Stimulated activated naive CD4-positive, alpha-beta T cell (primary cell): ENCODE results near the gene GALNT11.
"Not testable (repeated sequence)": the region's sequence is repeated elsewhere in the genome, so short reads cannot be mapped to it uniquely, and the experiment has no call there.

Experiments
- DNase-seq, 6 experiments: peaks; one replicate each; lab custom pipeline; 2025; lab: John Stamatoyannopoulos, UW

GALNT11 gene

DNA sequence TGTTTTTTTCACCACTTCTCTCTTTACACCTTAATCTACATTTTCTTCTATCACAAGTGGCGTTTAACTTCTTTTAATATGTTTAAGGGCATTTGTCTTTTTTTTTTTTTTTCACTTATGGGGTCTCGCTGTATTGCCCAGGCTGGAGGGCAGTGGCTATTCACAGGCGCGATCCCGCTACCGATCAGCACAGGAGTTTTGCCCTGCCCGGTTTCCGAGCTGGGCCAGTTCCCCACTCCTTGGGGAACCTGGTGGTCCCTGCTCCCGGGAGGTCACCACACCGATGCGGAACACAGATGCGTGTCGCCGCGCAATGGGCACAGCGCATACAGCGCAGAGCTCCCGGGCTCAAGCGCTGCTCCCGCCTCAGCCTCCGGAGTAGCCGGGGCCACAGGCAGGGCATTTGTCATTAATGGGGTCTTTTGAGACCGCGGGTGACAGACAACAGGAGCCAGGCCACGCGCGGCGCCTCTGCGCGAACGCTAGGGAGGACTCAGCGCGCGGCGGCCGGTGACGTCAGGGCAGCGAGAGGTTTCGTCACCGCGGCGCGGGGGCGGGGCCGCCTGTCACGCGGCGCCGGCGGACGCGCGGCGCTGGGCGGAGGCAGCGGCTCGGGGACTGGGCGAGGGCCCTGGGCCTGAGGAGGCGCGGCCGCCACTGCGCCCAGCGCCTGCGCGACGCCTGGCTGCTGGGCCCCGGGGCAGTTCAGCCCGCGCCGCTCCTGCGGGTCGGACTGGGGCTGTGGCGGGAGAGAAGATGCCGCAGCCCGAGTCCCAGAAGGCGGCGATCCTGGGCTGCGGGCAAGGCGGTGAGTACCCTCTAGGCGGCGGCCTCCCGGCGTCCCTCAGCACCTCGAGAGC is at the start of gene GALNT11:
Gene GALNT11, plus strand, starts transcription at position 598 of the 860 bp plus-strand sequence. CDS start 68,554 bp downstream, outside the sequence.
- DNase-seq, result peak; percentile 78 to 92 (median 81)

DNA sequence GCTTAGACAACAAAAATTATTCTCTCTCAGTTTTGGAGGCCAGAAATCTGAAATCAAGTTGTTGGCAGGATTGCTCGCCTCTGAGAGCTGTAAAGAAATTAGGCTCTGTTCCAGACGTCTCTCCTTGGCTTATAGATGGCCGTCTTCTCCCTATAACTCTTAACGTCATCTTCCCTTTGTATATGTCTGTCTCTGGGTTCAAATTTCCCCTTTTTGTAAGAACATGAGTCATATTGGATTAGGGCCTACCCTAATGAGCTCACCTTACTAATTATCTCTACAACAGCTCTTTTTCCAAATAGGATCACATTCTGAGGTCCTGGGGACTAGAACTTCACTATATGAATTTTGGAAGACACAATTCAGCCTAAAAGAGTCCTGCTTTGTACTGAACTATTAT is 46.9 kb upstream of the GALNT11 start:
- DNase-seq, result no peak

DNA sequence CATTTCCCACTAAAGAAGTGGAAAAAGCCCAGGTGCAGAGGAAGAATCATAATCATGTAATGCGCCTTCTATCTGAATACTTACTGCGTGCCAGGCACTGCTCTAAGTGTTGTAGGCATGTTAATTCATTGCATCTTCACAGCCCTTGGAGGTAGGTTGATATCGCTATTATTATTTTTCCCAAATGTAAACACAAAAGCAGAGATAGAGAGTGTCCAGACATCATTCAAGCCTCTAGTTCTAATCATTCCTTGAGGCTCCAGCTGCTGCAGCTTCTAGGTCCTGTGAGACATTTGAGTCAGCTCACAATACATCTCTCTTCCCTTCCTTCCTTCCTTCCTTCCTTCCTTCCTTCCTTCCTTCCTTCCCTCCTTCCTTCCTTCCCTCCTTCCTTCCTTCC is 44.3 kb upstream of the GALNT11 start:
- DNase-seq, result no peak

DNA sequence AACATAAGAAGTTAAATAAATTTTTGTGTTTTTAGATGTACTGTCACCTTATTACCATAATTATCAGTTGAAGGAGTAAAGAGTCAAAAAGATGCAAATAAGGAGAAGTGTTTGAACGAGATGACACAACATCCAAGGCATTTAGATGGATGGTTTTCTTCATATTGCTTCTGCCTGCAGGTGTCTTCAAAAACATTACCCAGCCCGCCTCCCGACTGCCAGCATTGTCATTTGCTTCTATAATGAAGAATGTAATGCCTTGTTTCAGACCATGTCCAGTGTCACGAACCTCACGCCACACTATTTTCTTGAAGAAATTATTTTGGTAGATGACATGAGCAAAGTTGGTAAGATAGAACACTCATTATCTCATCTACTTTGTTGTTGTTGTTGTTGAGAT is 42.7 kb upstream of the GALNT11 start:
- DNase-seq, result no peak

DNA sequence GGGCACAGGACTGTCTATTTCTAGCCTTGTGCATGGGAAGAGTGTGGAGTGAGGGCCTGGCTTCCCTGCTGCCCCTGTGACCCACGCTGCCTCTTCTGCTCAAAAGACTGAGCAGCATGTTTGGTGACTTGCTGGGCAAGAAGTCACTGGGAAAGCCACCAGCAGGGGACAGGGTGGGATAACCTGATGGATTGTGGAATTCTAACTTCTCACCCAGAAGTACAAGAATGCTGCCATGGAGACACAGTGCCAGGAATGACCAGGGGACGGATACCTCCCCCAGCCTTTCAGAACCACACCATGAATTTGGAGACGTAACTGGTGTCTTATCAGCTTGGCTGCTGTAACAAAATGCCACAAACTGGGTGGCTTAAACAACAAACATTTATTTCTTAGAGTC is 40.9 kb upstream of the GALNT11 start:
- no peak for DNase-seq

DNA sequence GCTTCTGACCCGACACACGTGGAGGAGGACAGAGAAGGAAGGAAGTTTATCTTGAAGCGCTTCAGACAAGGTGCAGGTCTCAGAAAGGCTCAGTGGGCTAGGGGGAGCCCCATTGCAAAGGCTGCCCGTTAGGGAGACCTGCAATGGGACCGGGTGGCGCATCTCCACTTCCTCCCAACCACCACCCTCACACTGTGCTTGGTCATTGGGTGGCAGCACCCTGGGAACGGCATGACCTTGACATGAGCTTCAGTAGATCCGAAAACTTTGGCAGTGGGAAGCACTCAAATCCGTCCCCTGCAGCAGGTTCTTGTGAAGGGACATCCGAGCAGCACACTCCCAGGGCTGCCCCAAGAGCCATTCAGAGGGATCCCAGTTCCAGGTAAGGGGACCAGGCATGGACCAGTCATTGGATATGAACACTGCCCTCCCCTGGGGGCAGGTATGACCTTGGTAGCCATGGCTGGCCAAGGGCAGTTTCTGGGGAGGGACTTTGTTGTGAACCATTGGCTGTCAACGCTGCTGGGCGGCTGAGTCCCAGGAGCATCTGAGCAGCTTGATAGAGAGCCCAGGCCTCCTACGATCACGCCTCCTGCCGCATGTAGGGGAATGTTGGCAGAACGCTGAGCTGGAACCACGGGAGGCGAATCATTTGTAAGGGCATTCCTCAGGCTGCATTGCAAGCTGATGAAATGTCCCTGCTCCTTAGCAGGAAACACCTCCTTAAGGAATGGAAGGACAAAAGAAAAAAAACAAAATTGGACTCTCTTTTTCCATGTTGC is 37.5 kb upstream of the GALNT11 start:
- DNase-seq, result no peak

DNA sequence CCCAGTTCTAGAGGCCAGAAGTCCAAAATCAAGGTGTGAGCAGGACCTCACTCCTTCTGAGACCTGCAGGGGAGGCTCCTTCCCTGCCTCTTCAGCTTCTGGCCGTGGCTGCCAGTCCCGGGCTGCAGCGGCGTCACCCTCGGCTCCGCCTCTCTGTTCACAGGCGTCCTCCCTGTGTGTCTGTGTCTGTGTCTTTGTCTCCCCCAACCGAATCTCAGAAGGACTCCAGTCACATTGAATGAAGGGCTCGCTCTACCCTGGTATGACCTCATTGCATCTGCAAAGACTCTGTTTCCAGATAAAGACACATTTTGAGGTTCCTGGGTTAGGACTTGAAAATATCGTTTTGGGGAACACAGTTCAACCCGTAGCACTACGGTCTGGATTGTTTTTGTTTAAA is 33.1 kb upstream of the GALNT11 start:
- peak; percentile 9 to 46 (median 24) for DNase-seq

DNA sequence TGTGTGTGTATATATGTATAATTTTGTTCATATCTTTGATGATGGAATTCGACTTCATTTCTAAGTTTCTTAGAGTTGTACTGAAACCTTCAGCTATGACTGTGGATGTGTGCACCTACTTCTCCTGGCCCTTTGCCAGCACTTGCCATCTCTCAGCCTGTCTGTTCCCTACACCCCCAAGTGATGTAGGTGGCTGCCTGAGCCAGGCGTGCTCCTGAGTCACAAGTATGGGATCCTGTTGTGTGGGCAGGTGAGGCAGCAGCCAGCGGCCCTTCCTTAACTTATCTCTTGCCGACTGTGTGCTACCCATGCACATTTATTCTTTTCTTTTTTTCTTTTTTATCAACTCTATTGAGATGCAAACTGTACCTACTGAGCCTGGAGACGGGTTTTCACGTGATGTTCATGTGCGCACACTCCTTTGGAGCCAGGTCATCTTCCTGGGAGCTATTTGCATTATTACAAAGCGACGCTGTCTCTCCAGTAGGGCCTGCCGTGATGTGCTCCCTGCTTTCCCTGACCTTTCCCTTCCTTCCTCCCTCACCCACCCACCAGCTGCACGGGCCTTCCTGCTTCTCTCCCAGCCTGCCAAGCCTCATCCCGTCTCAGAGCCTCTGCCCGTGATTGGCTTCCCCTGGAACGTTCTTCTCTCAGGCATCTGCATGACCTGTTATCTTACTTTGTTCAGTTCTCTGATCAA is 31.3 kb upstream of the GALNT11 start:
- no peak for DNase-seq

DNA sequence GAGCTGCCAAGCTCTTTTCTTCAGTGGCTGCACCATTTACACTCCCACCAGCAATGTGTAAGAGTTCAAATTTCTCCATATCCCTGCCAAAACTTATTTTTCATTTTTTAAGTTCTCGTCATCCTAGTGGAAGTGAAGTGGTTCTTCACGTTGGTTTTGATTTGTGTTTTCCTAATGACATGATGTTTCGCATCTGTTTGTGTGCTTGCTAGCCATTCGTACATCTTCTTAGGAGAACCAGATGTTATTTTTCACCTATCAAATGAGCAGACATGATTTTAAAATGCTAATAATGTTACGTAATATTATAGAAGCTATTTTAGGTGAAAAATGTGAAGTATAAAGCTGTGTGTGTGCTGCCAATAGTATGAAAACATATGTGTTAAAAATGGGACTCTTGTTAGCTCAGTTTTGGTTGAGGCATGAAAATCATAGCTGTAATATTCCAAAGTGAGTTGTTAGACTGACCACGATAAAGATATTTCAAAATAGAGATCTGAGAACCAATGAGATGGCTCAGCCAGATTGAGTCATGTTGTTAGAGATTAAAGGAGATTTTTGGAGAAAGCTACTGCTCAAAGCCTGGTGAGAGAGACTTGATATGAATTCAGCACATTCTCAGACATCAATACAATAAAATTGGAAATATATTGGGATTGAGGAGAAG is 25.9 kb upstream of the GALNT11 start:
- no peak for DNase-seq

DNA sequence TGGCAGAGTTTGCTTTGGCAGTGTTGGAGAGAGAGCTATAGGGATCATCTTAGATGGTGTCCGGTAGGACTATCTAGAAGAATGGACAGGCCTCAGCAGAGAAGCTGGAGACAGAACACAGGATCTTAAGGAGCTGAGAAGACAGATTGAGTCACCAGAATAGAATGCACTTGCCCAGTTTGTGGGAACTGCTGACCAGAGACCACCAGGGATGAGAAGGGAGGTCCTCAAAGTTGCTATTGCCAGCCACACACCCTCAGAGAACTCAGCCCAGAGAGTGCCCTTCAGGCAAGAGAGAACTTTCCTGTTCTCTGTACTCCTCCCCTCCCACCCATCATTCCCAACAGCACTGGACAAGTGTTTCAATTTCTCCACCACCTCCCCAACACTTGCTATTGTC is 25.3 kb upstream of the GALNT11 start:
- DNase-seq, result no peak

DNA sequence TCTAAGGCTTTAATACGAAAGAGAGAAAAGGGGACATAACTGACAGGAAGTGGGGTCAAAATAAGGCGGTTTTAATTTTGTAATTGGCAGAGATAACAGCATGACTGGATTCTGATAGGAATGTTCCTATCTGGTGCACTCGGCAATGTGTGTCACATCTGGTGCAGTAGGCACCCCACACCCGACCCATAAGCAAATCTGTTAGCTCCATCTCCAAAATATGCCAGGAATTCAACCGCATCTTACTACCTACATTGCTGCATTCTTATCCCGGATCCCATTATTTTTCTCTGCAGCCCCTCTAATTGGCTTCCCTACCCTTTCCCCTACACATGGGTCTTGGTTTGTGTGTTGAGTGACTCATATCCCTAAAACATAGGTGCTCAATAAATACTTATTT is 19.1 kb upstream of the GALNT11 start:
- DNase-seq, result no peak

DNA sequence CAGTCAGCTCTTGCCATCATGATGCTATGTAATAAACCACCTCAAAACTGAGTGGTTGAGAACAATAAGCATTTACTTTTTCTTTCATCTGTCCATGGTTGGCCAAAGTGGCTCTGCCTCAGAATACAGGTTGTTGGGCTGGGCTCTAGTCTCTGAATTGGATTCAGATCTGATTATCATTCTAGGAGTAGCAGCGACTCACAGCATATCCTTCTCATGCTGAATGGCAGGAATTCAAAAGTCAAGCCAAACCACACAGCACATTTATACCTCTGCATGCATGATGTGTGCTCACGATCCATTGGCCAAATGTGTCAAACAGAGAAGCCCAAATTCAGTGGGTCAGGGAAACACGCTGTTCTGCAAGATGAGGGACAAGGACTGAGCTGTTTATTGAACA is 13.6 kb upstream of the GALNT11 start:
- no peak for DNase-seq

DNA sequence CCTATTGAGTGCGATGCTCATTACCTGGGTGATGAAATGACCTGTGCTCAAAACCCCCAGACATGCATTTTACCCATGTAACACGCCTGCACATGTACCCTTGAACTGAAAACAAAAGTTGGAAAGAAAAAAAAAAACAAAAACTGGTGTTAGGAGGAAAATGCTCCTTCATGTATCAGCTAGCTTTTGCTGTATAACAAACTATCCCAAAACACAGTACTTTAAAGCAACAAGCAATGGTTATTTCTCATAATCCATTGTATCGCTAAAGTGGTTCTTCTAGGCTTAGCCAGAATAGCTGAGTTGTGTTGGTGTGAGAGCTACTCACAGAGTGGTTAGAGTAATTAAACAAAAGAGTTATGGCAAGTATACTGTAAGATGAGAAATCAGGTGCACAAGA is 12.2 kb upstream of the GALNT11 start:
- no peak for DNase-seq

DNA sequence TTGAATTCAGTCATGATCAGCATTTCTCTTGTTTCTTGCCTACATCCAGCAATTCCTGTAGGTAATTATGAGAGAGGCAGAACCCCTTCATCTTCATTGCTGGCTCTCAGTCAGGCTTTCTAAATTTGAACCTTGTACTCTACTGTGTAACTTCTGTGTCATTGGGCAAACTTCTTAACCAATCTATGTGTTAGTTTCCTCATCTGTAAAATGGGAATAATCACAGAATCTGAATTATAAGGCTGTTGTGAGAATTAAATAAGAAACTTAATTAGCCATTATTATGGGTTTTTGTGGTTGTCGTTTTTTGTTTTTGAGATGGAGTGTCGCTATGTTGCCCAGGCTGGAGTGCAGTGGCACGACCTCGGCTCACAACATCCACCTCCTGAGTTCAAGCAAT is 11.5 kb upstream of the GALNT11 start:
- no peak for DNase-seq

DNA sequence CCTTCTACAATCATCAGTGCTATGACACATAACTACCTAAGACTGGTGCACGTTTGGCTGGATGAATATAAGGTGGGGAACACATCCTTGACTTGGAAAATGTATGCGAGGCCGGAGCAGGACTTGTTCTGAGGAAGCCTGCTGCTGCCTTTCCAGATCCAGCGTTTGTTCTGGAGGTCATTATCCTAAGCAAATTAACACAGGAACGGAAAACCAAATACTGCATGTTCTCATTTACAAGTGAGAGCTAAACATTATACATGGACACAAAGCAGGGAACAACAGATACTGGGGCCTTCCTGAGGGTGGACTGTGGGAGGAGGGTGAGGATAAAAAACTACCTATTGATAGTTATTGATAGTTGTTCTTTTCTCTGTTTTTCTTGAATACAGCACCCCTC is 10.8 kb upstream of the GALNT11 start:
- DNase-seq, result no peak

DNA sequence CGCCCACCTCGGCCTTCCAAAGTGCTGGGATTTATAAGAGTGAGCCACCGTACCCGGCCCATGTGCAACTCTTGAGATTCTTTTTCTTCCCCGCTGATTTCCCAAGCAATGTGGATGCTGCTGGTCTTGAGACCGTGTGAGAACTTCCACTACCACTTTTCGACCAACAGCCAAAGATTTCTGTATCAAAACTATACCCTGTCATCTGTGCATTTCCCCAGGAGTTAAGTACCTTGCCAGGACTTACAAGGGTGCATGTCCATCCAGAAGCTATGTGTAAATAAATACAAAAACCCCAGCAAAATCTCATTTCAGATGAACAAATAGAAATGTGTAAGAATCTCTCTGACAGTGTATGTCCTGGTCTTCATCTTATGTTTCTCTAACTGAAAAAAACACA is 9.9 kb upstream of the GALNT11 start:
- no peak for DNase-seq

DNA sequence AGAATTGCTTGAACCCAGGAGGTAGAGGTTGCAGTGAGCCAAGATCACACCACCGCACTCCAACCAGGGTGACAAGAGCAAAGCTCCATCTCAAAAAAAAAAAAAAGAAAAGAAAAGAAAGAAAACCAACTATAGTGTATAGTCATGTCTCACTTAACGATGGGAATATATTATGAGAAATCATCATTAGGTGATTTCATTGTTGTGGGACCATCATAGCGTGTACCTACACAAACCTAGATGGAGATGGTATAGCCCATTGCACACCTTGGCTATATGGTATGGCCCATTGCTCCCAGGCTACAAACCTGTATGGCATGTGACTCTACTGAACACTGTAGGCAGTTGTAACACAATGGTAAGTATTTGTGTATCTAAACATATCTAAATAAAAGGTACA is 8.5 kb upstream of the GALNT11 start:
- no peak for DNase-seq

DNA sequence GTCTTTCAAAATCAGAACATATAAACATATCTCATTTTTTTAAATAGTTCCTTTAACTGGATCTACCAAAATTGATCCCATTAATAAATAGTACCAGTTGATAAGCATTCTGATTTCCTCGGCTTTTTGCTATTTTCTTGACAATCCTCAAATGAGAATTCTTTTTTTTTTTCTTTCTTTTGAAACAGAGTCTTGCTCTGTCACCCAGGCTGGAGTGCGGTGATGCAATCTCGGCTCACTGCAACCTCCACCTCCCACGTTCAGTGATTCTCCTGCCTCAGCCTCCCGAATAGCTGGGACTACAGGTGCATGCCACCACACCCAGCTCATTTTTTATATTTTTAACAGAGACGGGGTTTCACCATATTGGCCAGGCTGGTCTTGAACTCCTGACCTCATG is 7.8 kb upstream of the GALNT11 start:
- DNase-seq, result not testable (repeated sequence)

DNA sequence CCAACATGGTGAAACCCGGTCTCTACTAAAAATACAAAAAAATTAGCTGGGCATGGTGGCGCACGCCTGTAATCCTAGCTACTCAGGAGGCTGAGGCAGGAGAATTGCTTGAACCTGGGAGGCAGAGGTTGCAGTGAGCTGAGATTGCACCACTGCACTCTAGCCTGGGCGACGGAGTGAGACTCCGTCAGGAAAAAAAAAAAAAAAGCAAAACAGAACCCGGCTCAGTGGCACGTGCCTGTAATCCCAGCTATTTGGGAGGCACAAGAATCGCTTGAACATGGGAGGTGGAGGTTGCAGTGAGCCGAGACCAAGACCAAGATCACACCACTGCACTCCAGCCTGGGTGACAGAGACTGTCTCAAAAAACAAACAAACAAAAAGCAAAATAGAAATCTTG is 3.7 kb upstream of the GALNT11 start:
- DNase-seq, result not testable (repeated sequence)

DNA sequence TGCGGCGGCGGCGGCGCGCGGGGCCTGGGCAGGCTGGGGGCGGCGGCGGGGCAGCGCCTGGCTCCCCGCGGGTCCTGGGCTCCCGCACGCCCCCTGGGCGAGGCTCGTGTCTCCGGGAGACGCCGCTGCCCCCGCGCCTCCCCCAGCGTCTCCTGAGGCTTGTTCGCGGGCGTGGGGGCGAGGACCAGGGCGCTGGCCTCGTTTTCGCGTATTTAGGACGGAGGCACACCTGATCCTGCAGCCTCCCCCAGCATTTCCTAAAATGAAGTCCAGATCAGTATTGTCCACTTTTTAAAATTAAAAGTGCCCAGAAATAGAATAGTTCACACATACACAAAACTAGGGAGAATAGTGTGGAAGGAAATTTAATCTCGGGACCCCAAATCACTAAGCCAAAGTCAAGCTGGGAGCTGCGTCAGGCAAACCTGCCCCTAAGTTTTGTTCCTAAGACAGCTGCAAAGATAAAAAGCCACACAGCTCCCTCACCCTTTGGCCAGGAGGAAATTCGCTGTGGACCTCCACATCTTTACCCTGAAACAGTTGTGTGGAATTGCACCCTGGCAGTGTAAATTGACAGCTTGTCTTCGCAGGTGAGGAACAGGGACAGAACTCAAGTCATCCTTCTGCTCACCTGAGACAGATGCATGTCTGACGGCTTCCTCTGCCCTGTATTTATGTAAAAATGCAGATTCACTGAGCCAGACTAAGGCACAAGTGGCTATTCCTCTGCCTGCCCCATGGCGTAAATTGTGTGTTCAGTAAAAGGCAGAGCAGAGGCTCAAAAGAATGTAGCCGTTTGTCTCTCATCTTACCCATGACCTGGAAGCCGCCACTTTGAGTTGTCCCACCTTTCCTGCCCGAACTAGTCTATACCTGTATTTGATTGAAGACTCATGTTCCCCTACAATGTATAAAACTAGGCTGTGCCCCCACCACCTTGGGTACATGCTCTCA is 740 bp downstream of the GALNT11 start:
- DNase-seq, result peak in 1 of 6 experiments; percentile 15
